Upper lobe of left lung (tissue), 6 donors: ENCODE results near the gene PTPRD. TPM values are rescaled to one million over a fixed set of nuclear protein-coding genes. Genes with fewer than 3 reads are reported as not detected.
A peak's percentile ranks its signal among the peaks of the same experiment; 100 is the strongest.

Experiments used
- ATAC-seq, 2 donors: fragments of 200-7000 bp; cut with Tn5 transposase; one replicate each; pipeline ENCODE4 v1.9.1; 2022; ENCODE audit warnings: mild to moderate bottlenecking in 2 of 2, moderate library complexity in 2 of 2; ENCODE audit not compliant: low FRiP score in 2 of 2
- DNase-seq, 2 donors: peaks; one replicate each; pipeline ENCODE4 v3.0.0-alpha.2; 2019 to 2020
- H3K27ac ChIP-seq, 4 donors: fragments of 200-600 bp; sonication (generic); one replicate each; pipeline ENCODE4 v1.5.1; 2016 to 2019
- H3K27me3 ChIP-seq, 4 donors: fragments of 200-600 bp; sonication (generic); one replicate each; pipeline ENCODE4 v1.5.1; 2017 to 2019
- H3K36me3 ChIP-seq, 4 donors: fragments of 200-600 bp; sonication (generic); one replicate each; pipeline ENCODE4 v1.5.1; 2016 to 2019
- H3K4me1 ChIP-seq, 4 donors: fragments of 200-600 bp; sonication (generic); one replicate each; pipeline ENCODE4 v1.5.1; 2018 to 2019
- H3K4me3 ChIP-seq, 4 donors: fragments of 200-600 bp; sonication (generic); one replicate each; pipeline ENCODE4 v1.5.1; 2017 to 2019; ENCODE audit warnings: mild to moderate bottlenecking in 2 of 4, moderate library complexity in 1 of 4
- H3K9me3 ChIP-seq, 4 donors: fragments of 200-600 bp; sonication (generic); one replicate each; pipeline ENCODE4 v1.5.1; 2018 to 2019
- CTCF ChIP-seq, 6 experiments: fragments of 450-650 bp in 4 of 6; fragments of 200-600 bp in 2 of 6; sonication (generic) in 2 of 6; IDR thresholded peaks; one replicate each; pipeline ENCODE4 v1.5.1; 2016 to 2019; ENCODE audit warnings: antibody characterized with exemption in 6 of 6
- EP300 ChIP-seq, 4 donors: sonication (generic); formaldehyde crosslinking; IDR thresholded peaks; one replicate each; pipeline ENCODE4 v1.5.1; 2017; ENCODE audit warnings: antibody characterized with exemption in 4 of 4, control low read depth in 2 of 4
- POLR2A ChIP-seq, 4 donors: fragments of 450-650 bp; IDR thresholded peaks; one replicate each; pipeline ENCODE4 v1.5.1; 2016 to 2017; ENCODE audit warnings: antibody characterized with exemption in 4 of 4, mild to moderate bottlenecking in 2 of 4
- POLR2AphosphoS5 ChIP-seq, 2 donors: sonication (generic); formaldehyde crosslinking; IDR thresholded peaks; one replicate each; pipeline ENCODE4 v1.5.1; 2017; ENCODE audit warnings: antibody characterized with exemption in 2 of 2
- WGBS, 2 donors: methylation state at CpG; one replicate each; pipeline ENCODE4 v1.1.5; 2017 to 2018; 5-methylcytosine and 5-hydroxymethylcytosine counted together
- total RNA-seq, 6 donors: library from RNA; depleted of rRNA in 4 of 6; stranded (reverse); fragments of >200 nt in 4 of 6; gene quantifications; one replicate each; pipeline versions ENCODE4 v1.1.0 to v1.2.1, GENCODE V29; 2016 to 2021
- donor health status: DM: no; HTN: no; CAD: no; lungs with moderate emphysema.
- donor health status: DM: no; HTN: yes; CAD: no; lungs with severe emphysema.

The PTPRD gene
- total RNA-seq, 6 donors from 2014 or later: 7.4 to 46.1 (median 14.5) TPM

GRCh38 chr9:8750639-8751051 is 1862.2 kb downstream of the PTPRD start:
- DNase-seq: no peak
- ATAC-seq: peak in 1 of 2 donors; percentile 24
- TF ChIP-seq CTCF (IDR thresholded peaks at IDR 0.05) (no peak), POLR2AphosphoS5 (IDR thresholded peaks at IDR 0.05) (no peak), POLR2A (IDR thresholded peaks at IDR 0.05) (no peak), EP300 (IDR thresholded peaks at IDR 0.05) (no peak)

GRCh38 chr9:8745347-8745746 is 1867.5 kb downstream of the PTPRD start:
- H3K4me1 ChIP-seq: no peaks in the 10 kb centered on the region
- DNase-seq: no peak
- H3K9me3 ChIP-seq: no peaks in the 10 kb centered on the region
- H3K27me3 ChIP-seq: no peaks in the 10 kb centered on the region
- H3K36me3 ChIP-seq: no peaks in the 10 kb centered on the region
- H3K4me3 ChIP-seq: no peak overlapping the region
- no peak overlapping the region for H3K27ac ChIP-seq
- ATAC-seq: no peak
- WGBS, 2 donors: 80 to 87% methylated on average over 5 of the region's 5 CpGs
- TF ChIP-seq CTCF (IDR thresholded peaks at IDR 0.05): no peak
- no peak for TF ChIP-seq POLR2A (IDR thresholded peaks at IDR 0.05)
- TF ChIP-seq POLR2AphosphoS5 (IDR thresholded peaks at IDR 0.05): no peak
- TF ChIP-seq EP300 (IDR thresholded peaks at IDR 0.05): no peak

More at GRCh38 chr9:8750639-8751051, 1862.2 kb downstream of the PTPRD start:
- Histone ChIP-seq H3K27ac (no peak overlapping the region), H3K4me3 (no peak overlapping the region), H3K36me3 (no peaks in the 10 kb centered on the region), H3K4me1 (no peaks in the 10 kb centered on the region), H3K27me3 (no peaks in the 10 kb centered on the region), H3K9me3 (no peaks in the 10 kb centered on the region)
- WGBS, 2 donors: 28 to 68% methylated on average over 2 of the region's 2 CpGs

GRCh38 chr9:8738945-8739344 is 1873.9 kb downstream of the PTPRD start:
- ATAC-seq (no peak), DNase-seq (no peak)
- no peaks in the 10 kb centered on the region for H3K9me3 ChIP-seq
- no peaks in the 10 kb centered on the region for H3K27me3 ChIP-seq
- no peaks in the 10 kb centered on the region for H3K36me3 ChIP-seq
- no peak overlapping the region for H3K4me3 ChIP-seq
- 74% methylated on average over 2 of the region's 2 CpGs for WGBS, 2 donors
- H3K4me1 ChIP-seq: peaks cover 0 to 7% (median 2%) of the 10 kb centered on the region in 4 donors
- no peak overlapping the region for H3K27ac ChIP-seq
- TF ChIP-seq POLR2AphosphoS5 (IDR thresholded peaks at IDR 0.05) (no peak), CTCF (IDR thresholded peaks at IDR 0.05) (no peak), EP300 (IDR thresholded peaks at IDR 0.05) (no peak), POLR2A (IDR thresholded peaks at IDR 0.05) (no peak)

- WGBS, 2 donors: 83 to 86% methylated on average over 5 of the region's 5 CpGs
- Histone ChIP-seq H3K4me3 (no peak overlapping the region), H3K4me1 (peaks cover 0 to 10% (median 7%) of the 10 kb centered on the region in 4 donors), H3K36me3 (no peaks in the 10 kb centered on the region), H3K9me3 (no peaks in the 10 kb centered on the region), H3K27me3 (no peaks in the 10 kb centered on the region), H3K27ac (no peak overlapping the region)
- no peak for TF ChIP-seq POLR2AphosphoS5 (IDR thresholded peaks at IDR 0.05)
- ATAC-seq (no peak), DNase-seq (no peak)
These were observed 1876.0 kb downstream of the PTPRD start for GRCh38 chr9:8736805-8737204.

GRCh38 chr9:8734760-8735159 is 1878.0 kb downstream of the PTPRD start:
- no peak for TF ChIP-seq CTCF (IDR thresholded peaks at IDR 0.05)
- TF ChIP-seq POLR2A (IDR thresholded peaks at IDR 0.05): no peak
- no peak for TF ChIP-seq POLR2AphosphoS5 (IDR thresholded peaks at IDR 0.05)
- TF ChIP-seq EP300 (IDR thresholded peaks at IDR 0.05): no peak
- no peak overlapping the region for H3K27ac ChIP-seq
- ATAC-seq (no peak), DNase-seq (no peak)
- H3K36me3 ChIP-seq: no peaks in the 10 kb centered on the region
- no peak overlapping the region for H3K4me3 ChIP-seq
- H3K27me3 ChIP-seq: no peaks in the 10 kb centered on the region
- no peaks in the 10 kb centered on the region for H3K9me3 ChIP-seq
- H3K4me1 ChIP-seq: peaks cover 0 to 10% (median 7%) of the 10 kb centered on the region in 4 donors
- 62 to 94% methylated on average over 5 of the region's 5 CpGs for WGBS, 2 donors
